ENCODE data around the gene ZCCHC24.
"Not testable (repeated sequence)": the region's sequence is repeated elsewhere in the genome, so short reads cannot be mapped to it uniquely, and the experiment has no call there.

The ZCCHC24 gene

DNA sequence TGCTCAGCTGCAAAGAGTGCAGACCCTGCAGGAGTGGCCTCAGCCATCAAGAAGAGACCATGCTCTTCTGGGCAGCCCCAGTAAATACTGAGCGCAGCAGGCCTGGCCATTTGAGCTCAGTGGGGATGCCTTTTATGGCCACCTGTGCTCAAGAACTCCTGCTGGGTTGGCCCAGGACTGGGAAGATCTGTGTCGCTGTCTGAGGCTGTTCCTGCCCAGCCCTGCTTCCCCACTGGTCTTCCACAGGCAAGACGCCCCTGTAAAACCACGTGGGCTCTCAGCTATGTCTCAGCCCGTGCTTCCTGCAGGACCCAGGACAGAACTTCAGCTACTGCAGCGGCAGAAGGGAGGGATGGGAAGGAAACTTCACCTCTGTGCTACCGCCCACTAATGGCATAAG lies 108.7 kb downstream of the ZCCHC24 start:
- Histone ChIP-seq H3K4me3 (ENCODE audit: low read length) (no peak overlapping the region), H3K27ac (ENCODE audit: low read length) (no peak overlapping the region), H3K27me3 (ENCODE audit: insufficient read depth, low read length) (no peaks in the 10 kb centered on the region), H3K4me1 (ENCODE audit: insufficient read depth, low read length) (peaks cover 10% of the 10 kb centered on the region; the same call in 1 of the 2 replicates), H3K9me3 (ENCODE audit: insufficient read depth, low read depth, low read length) (0 out of 2 replicates have a peak, but pooled peaks cover 5% of the 10 kb centered on the region), H3K36me3 (ENCODE audit: insufficient read depth, low read depth, low read length) (no peaks in the 10 kb centered on the region), H3K9ac (ENCODE audit: low read depth, low read length) (no peak overlapping the region)

DNA sequence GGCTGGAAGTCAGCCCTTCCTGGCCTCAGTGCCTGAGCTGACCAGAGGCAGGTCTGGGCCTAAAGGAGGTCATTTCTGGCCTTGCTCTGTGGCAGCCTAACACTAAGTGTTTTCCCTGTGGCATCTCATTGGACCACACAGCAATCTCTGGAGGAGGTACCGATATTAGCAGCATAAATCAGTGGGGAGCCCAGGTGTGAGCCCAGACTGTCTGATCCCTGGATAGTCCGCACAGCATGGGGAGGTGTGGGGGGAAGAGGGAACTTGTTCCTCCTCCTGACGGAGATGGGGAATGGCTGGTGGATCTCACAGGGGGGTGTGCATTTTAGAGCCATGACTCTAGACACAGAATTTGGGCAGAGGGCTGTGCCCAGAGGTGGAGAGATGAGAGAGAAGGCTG lies 109.1 kb downstream of the ZCCHC24 start:
- no peaks in the 10 kb centered on the region for H3K27me3 ChIP-seq (ENCODE audit: insufficient read depth, low read length)
- no peak overlapping the region for H3K27ac ChIP-seq (ENCODE audit: low read length)
- H3K9me3 ChIP-seq (ENCODE audit: insufficient read depth, low read depth, low read length): 0 out of 2 replicates have a peak, but pooled peaks cover 5% of the 10 kb centered on the region
- peaks cover 10% of the 10 kb centered on the region; the same call in 1 of the 2 replicates for H3K4me1 ChIP-seq (ENCODE audit: insufficient read depth, low read length)
- no peaks in the 10 kb centered on the region for H3K36me3 ChIP-seq (ENCODE audit: insufficient read depth, low read depth, low read length)
- H3K4me3 ChIP-seq (ENCODE audit: low read length): no peak overlapping the region
- H3K9ac ChIP-seq (ENCODE audit: low read depth, low read length): no peak overlapping the region

DNA sequence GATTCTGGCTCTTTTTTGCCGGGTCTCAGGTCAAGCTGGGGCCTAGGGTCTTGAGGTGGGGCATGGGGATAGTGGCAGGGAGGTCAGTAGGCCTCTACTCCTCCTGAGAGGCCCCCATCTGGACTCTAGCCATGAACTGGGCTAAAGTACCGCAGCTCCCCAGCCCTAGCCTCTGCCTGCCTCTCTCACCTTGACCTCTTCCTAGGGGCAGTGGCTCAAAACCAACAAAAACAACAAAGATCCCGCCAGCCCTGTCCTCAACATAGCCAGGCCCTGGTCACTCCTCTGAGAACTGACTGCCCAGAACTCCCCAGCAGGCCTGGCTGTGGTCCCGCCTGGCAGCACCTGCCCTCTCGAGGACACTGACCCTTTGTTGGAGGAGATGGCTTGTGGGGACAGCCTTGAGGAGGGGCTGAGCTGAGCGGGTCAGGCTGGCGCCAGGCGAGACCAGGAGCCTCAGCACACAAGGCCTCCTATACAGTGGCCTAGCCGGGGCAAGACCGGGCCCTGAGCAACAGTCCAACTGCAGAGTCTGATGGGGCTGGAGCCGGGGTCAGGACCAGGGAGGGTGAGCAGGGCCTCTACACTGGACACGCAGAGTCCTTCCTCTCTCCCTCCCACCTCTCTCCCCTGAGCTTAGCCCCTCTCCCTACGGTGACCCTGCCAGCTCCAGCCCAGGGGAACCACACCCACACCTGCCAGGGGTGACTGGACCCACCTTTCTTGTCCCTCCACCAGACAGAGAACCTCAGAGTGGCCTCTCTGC lies 109.8 kb downstream of the ZCCHC24 start:
- H3K9ac ChIP-seq (ENCODE audit: low read depth, low read length): no peak overlapping the region
- H3K27ac ChIP-seq (ENCODE audit: low read length): no peak overlapping the region
- H3K4me1 ChIP-seq (ENCODE audit: insufficient read depth, low read length): peaks cover 10% of the 10 kb centered on the region; the same call in 1 of the 2 replicates
- H3K27me3 ChIP-seq (ENCODE audit: insufficient read depth, low read length): no peaks in the 10 kb centered on the region
- no peaks in the 10 kb centered on the region for H3K36me3 ChIP-seq (ENCODE audit: insufficient read depth, low read depth, low read length)
- no peak overlapping the region for H3K4me3 ChIP-seq (ENCODE audit: low read length)
- H3K9me3 ChIP-seq (ENCODE audit: insufficient read depth, low read depth, low read length): 0 out of 2 replicates have a peak, but pooled peaks cover 5% of the 10 kb centered on the region

DNA sequence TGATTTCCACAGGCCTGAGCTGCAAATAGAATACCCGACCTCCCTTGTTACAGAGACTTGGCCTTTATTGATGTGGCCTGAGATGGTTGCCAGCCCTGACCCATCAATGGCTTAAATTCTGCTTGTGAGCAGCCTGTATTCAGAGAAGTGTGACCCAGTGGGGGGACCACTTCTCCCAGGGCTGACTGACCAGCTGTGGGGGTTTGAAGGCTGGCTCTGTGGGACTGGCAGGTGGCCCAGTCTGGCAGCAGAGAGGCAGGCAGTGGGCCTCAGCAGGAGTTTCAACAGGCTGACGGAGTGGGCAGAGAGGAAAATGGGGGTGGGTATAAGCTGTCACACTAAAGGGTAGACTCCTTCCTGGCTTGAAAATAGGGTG lies 110.3 kb downstream of the ZCCHC24 start:
- Histone ChIP-seq H3K36me3 (ENCODE audit: insufficient read depth, low read depth, low read length) (no peaks in the 10 kb centered on the region), H3K9me3 (ENCODE audit: insufficient read depth, low read depth, low read length) (0 out of 2 replicates have a peak, but pooled peaks cover 5% of the 10 kb centered on the region), H3K9ac (ENCODE audit: low read depth, low read length) (no peak overlapping the region), H3K27ac (ENCODE audit: low read length) (no peak overlapping the region), H3K4me3 (ENCODE audit: low read length) (no peak overlapping the region), H3K27me3 (ENCODE audit: insufficient read depth, low read length) (no peaks in the 10 kb centered on the region), H3K4me1 (ENCODE audit: insufficient read depth, low read length) (peaks cover 10% of the 10 kb centered on the region; the same call in 1 of the 2 replicates)

DNA sequence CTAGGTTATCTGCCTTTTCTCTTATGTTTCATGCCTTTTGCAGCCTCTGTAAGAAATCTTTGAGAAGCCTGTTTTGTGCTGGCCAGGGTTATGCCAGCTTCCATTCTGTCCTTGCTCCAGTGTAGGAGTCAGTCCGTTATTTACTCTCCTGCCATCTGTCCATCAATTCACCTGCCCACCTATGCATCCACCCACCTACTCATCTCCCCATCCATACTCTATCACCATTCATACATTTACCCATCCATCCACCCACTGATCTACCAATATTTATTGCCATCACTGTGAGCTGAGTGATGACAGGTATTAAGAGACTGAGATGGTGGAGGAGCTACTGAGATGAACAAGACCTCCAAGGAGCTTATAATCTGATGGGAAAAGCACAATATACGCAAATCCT lies 110.9 kb downstream of the ZCCHC24 start:
- Histone ChIP-seq H3K9me3 (ENCODE audit: insufficient read depth, low read depth, low read length) (0 out of 2 replicates have a peak, but pooled peaks cover 5% of the 10 kb centered on the region), H3K27ac (ENCODE audit: low read length) (no peak overlapping the region), H3K27me3 (ENCODE audit: insufficient read depth, low read length) (no peaks in the 10 kb centered on the region), H3K4me1 (ENCODE audit: insufficient read depth, low read length) (peaks cover 10% of the 10 kb centered on the region; the same call in 1 of the 2 replicates), H3K4me3 (ENCODE audit: low read length) (no peak overlapping the region), H3K9ac (ENCODE audit: low read depth, low read length) (no peak overlapping the region), H3K36me3 (ENCODE audit: insufficient read depth, low read depth, low read length) (no peaks in the 10 kb centered on the region)

DNA sequence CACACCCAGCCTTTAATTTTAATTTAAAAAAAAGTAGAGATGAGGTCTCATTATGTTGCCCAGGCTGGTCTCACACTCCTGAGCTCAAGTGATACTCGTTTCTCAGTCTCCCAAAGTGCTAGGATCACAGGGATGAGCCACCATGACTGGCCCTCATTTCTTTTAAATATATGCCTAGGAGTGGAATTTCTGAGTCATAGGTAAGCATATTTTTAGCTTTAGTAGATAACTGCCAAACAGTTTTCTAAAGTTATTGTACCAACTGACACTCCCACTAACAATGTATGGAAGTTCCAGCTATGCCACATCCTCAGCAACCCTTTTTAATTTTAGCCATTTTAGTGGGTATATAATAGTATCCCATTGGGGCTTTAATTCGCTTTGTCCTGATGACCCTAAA lies 111.9 kb downstream of the ZCCHC24 start:
- H3K4me1 ChIP-seq (ENCODE audit: insufficient read depth, low read length): peaks cover 10% of the 10 kb centered on the region; the same call in 1 of the 2 replicates
- H3K9me3 ChIP-seq (ENCODE audit: insufficient read depth, low read depth, low read length): 0 out of 2 replicates have a peak, but pooled peaks cover 5% of the 10 kb centered on the region
- no peak overlapping the region for H3K27ac ChIP-seq (ENCODE audit: low read length)

DNA sequence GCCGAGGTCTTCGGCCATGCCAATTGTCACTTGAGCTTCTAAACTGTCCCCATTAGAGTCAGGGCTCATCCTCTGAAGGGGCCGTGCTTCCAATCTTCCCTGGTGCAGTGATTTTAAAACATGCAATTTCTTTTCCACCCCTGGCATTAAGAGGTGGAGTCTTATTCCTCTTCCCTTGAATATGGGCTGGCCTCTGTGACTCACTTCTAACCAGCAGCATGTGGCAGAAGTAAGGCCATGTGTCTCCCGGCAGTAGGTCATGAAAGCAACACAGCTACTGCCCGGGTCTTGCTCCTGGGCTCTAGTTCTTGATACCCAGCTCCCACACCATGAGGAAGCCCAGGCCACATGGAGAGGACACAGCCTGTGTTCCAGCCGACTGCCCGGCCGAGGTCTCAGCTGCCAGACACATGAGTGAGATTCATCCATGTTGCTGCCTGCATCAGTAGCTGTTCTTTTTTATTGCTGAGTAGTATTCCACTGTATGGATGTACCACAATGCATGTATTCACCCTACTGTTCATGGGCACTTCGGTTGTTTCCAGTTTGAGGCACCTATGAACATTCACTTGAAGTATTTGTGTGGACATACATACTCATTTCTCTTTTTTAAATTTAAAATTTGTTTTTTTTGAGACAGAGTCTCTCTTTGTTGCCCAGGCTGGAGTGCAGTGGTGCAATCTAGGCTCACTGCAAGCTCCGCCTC lies 112.7 kb downstream of the ZCCHC24 start:
- H3K27me3 ChIP-seq (ENCODE audit: insufficient read depth, low read length); H3K36me3 ChIP-seq (ENCODE audit: insufficient read depth, low read depth, low read length); H3K9me3 ChIP-seq (ENCODE audit: insufficient read depth, low read depth, low read length); H3K9ac ChIP-seq (ENCODE audit: low read depth, low read length); H3K27ac ChIP-seq (ENCODE audit: low read length); H3K4me3 ChIP-seq (ENCODE audit: low read length); H3K4me1 ChIP-seq (ENCODE audit: insufficient read depth, low read length): not testable (repeated sequence)

More for the DNA sequence above, 111.9 kb downstream of the ZCCHC24 start:
- H3K4me3 ChIP-seq (ENCODE audit: low read length): no peak overlapping the region
- no peak overlapping the region for H3K9ac ChIP-seq (ENCODE audit: low read depth, low read length)
- H3K27me3 ChIP-seq (ENCODE audit: insufficient read depth, low read length): no peaks in the 10 kb centered on the region
- H3K36me3 ChIP-seq (ENCODE audit: insufficient read depth, low read depth, low read length): no peaks in the 10 kb centered on the region
